ENCODE measurements around the gene DCAF8L1. TPM values are rescaled to one million over a fixed set of nuclear protein-coding genes. Genes with fewer than 3 reads are reported as not detected.
"Not testable (repeated sequence)": the region's sequence is repeated elsewhere in the genome, so short reads cannot be mapped to it uniquely, and the experiment has no call there.

The DCAF8L1 gene
- total and polyA plus RNA-seq, 2 donors (not counting 1 experiment from before 2014, with no cell fraction given) = not detected

DNA sequence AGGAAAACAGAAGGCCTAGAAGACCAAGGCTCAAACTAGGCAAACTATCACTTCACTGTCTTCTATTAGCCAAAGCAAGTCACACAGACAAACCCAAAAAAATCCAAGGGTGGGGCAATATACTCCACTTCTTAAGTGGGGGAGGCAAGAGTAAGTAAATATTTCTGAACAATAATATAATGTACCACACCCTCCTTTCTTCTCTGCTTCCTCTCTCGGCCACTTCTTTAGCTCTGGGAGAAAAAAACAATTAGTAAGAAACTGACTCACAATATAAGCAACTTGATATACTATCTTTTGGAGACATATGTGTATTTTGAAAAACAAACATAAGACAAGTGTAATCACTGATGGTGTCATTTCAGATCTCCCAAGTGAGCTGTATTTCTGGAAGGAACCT, 14.8 kb downstream of the DCAF8L1 start:
- no peak overlapping the region for H3K27ac ChIP-seq (ENCODE audit: insufficient read depth, low read length)
- H3K4me2 ChIP-seq (ENCODE audit: extremely low read depth, insufficient read depth, low read length) = no peak overlapping the region
- no peaks in the 10 kb centered on the region for H4K20me1 ChIP-seq (ENCODE audit: control insufficient read depth, extremely low read depth, insufficient read depth, low read length)
- H3K4me1 ChIP-seq (ENCODE audit: control insufficient read depth, extremely low read depth, insufficient read depth, low read length) = no peaks in the 10 kb centered on the region
- H3K4me3 ChIP-seq (replicated peaks in 1 of 4; ENCODE audit: control extremely low read depth in 1 of 4, insufficient read depth in 1 of 4, low read depth in 3 of 4, low read length in 4 of 4) = no peak overlapping the region
- no peak overlapping the region for H2AFZ ChIP-seq (ENCODE audit: low read length)
- no peak for DNase-seq (ENCODE audit: low read depth in 2 of 2)
- H3K36me3 ChIP-seq (ENCODE audit: control insufficient read depth, insufficient read depth, low read length) = no peaks in the 10 kb centered on the region
- no peaks in the 10 kb centered on the region for H3K9me3 ChIP-seq (ENCODE audit: control insufficient read depth, insufficient read depth, low read depth, low read length)
- no peaks in the 10 kb centered on the region for H3K27me3 ChIP-seq (ENCODE audit: control insufficient read depth, insufficient read depth, low read length)
- H3K9ac ChIP-seq (ENCODE audit: insufficient read depth, low read length) = no peak overlapping the region
- no peaks in the 10 kb centered on the region for H3K79me2 ChIP-seq (ENCODE audit: control insufficient read depth, insufficient read depth, low read length)
- TF ChIP-seq EZH2 (IDR thresholded peaks at IDR 0.05; ENCODE audit: low read length, missing control alignments) = no peak
- TF ChIP-seq, protein P1, sequence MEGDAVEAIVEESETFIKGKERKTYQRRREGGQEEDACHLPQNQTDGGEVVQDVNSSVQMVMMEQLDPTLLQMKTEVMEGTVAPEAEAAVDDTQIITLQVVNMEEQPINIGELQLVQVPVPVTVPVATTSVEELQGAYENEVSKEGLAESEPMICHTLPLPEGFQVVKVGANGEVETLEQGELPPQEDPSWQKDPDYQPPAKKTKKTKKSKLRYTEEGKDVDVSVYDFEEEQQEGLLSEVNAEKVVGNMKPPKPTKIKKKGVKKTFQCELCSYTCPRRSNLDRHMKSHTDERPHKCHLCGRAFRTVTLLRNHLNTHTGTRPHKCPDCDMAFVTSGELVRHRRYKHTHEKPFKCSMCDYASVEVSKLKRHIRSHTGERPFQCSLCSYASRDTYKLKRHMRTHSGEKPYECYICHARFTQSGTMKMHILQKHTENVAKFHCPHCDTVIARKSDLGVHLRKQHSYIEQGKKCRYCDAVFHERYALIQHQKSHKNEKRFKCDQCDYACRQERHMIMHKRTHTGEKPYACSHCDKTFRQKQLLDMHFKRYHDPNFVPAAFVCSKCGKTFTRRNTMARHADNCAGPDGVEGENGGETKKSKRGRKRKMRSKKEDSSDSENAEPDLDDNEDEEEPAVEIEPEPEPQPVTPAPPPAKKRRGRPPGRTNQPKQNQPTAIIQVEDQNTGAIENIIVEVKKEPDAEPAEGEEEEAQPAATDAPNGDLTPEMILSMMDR (conservative IDR thresholded peaks at IDR 0.05 in 1 of 2, IDR thresholded peaks at IDR 0.05 in 1 of 2; ENCODE audit: low read depth in 1 of 2, low read length in 2 of 2) = no peak

DNA sequence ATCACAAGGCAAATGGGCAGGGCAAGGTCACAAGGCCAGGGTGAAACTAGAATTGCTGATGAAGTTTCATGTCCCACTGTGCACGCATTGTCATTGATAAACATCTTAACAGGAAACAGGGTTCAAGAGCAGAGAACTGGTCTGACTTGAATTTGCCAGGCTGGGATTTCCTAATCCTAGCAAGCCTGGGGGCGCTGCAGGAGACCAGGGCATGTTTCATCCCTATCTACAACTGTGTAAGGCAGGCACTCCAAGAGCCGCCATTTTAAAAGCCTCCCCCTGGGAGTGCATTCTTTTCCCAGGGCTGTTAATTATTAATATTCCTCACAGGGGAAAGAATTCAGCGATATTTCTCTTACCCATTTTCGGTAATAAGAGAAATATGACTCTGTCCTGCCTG, 15.9 kb downstream of the DCAF8L1 start:
- not testable (repeated sequence) for DNase-seq (ENCODE audit: low read depth in 2 of 2); H3K79me2 ChIP-seq (ENCODE audit: control insufficient read depth, insufficient read depth, low read length); H3K4me3 ChIP-seq (replicated peaks in 1 of 4; ENCODE audit: control extremely low read depth in 1 of 4, insufficient read depth in 1 of 4, low read depth in 3 of 4, low read length in 4 of 4); H2AFZ ChIP-seq (ENCODE audit: low read length); H4K20me1 ChIP-seq (ENCODE audit: control insufficient read depth, extremely low read depth, insufficient read depth, low read length); H3K4me2 ChIP-seq (ENCODE audit: extremely low read depth, insufficient read depth, low read length); H3K9ac ChIP-seq (ENCODE audit: insufficient read depth, low read length); H3K9me3 ChIP-seq (ENCODE audit: control insufficient read depth, insufficient read depth, low read depth, low read length); H3K4me1 ChIP-seq (ENCODE audit: control insufficient read depth, extremely low read depth, insufficient read depth, low read length); H3K36me3 ChIP-seq (ENCODE audit: control insufficient read depth, insufficient read depth, low read length); H3K27ac ChIP-seq (ENCODE audit: insufficient read depth, low read length); H3K27me3 ChIP-seq (ENCODE audit: control insufficient read depth, insufficient read depth, low read length)

DNA sequence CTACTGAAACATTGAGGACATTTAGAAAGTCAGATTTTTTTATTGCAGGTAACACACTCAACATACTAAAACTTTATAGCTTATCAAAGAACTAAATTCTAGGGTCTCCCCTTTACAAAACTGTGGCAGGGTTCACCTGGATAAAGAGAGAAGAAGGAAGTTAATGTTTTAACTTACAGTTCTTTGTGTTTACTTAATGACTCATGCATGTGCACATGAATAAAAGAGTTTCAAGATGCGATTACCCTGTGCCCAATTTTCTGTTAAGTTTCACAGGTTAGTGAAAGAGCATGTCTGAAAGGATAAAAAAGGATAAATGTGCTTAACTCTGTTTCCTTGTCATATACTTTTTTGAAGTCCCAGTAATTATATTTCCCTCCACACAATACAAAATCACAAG, 16.8 kb downstream of the DCAF8L1 start:
- Histone ChIP-seq H2AFZ (ENCODE audit: low read length) (no peak overlapping the region), H3K27me3 (ENCODE audit: control insufficient read depth, insufficient read depth, low read length) (no peaks in the 10 kb centered on the region), H3K9ac (ENCODE audit: insufficient read depth, low read length) (no peak overlapping the region), H3K79me2 (ENCODE audit: control insufficient read depth, insufficient read depth, low read length) (no peaks in the 10 kb centered on the region), H3K4me2 (ENCODE audit: extremely low read depth, insufficient read depth, low read length) (no peak overlapping the region), H3K36me3 (ENCODE audit: control insufficient read depth, insufficient read depth, low read length) (no peaks in the 10 kb centered on the region), H3K27ac (ENCODE audit: insufficient read depth, low read length) (no peak overlapping the region), H3K4me3 (replicated peaks in 1 of 4; ENCODE audit: control extremely low read depth in 1 of 4, insufficient read depth in 1 of 4, low read depth in 3 of 4, low read length in 4 of 4) (no peak overlapping the region), H3K9me3 (ENCODE audit: control insufficient read depth, insufficient read depth, low read depth, low read length) (no peaks in the 10 kb centered on the region), H4K20me1 (ENCODE audit: control insufficient read depth, extremely low read depth, insufficient read depth, low read length) (no peaks in the 10 kb centered on the region), H3K4me1 (ENCODE audit: control insufficient read depth, extremely low read depth, insufficient read depth, low read length) (no peaks in the 10 kb centered on the region)
- DNase-seq (ENCODE audit: low read depth in 2 of 2) = peak in 1 of 2 donors; percentile 0
- TF ChIP-seq, protein P1 (conservative IDR thresholded peaks at IDR 0.05 in 1 of 2, IDR thresholded peaks at IDR 0.05 in 1 of 2; ENCODE audit: low read depth in 1 of 2, low read length in 2 of 2) = no peak
- no peak for TF ChIP-seq EZH2 (IDR thresholded peaks at IDR 0.05; ENCODE audit: low read length, missing control alignments)

DNA sequence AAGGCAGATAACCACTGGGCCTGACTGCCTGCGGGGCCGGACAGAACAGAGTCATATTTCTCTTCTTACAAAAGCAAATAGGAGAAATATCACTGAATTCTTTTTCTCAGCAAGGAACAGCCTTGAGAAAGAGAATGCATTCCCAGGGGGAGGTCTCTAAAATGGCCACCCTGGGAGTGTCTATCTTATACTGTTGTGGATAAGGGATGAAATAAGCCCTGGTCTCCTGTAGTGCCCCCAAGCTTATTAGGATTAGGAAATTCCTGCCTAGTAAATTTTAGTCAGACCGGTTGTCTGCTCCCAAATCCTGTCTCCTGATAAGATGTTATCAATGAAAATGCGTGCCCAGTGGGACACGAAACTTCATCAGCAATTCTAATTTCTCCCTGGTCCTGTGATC, 20.8 kb downstream of the DCAF8L1 start:
- not testable (repeated sequence) for DNase-seq (ENCODE audit: low read depth in 2 of 2); H3K9ac ChIP-seq (ENCODE audit: insufficient read depth, low read length); H3K36me3 ChIP-seq (ENCODE audit: control insufficient read depth, insufficient read depth, low read length); H3K27ac ChIP-seq (ENCODE audit: insufficient read depth, low read length); H3K4me2 ChIP-seq (ENCODE audit: extremely low read depth, insufficient read depth, low read length); H3K4me1 ChIP-seq (ENCODE audit: control insufficient read depth, extremely low read depth, insufficient read depth, low read length); H3K4me3 ChIP-seq (replicated peaks in 1 of 4; ENCODE audit: control extremely low read depth in 1 of 4, insufficient read depth in 1 of 4, low read depth in 3 of 4, low read length in 4 of 4); H3K9me3 ChIP-seq (ENCODE audit: control insufficient read depth, insufficient read depth, low read depth, low read length); H2AFZ ChIP-seq (ENCODE audit: low read length); H3K27me3 ChIP-seq (ENCODE audit: control insufficient read depth, insufficient read depth, low read length); H3K79me2 ChIP-seq (ENCODE audit: control insufficient read depth, insufficient read depth, low read length); H4K20me1 ChIP-seq (ENCODE audit: control insufficient read depth, extremely low read depth, insufficient read depth, low read length)

All from fibroblast of lung (primary cell).